Inferior parietal cortex (tissue), 1 donor: Measurements from ENCODE around the gene AGGF1.
"Not testable (repeated sequence)": the region's sequence is repeated elsewhere in the genome, so short reads cannot be mapped to it uniquely, and the experiment has no call there.

Experiments
- DNase-seq: peaks from one replicate; pipeline ENCODE4 v3.0.0-alpha.2; 2016; ENCODE audit errors: extremely low spot score

The AGGF1 gene

GRCh38 chr5:77024490-77024889, 5.7 kb upstream of the AGGF1 start:
- no peak for DNase-seq

- peak; percentile 20 for DNase-seq
These were observed 1.4 kb upstream of the AGGF1 start for GRCh38 chr5:77028631-77029375.

GRCh38 chr5:77029376-77029885, 773 bp upstream of the AGGF1 start:
- no peak for DNase-seq

- DNase-seq = no peak
These were observed 1.7 kb downstream of the AGGF1 start for GRCh38 chr5:77031891-77032290.

- DNase-seq = no peak
These were observed 2.4 kb downstream of the AGGF1 start for GRCh38 chr5:77032635-77033034.

- no peak for DNase-seq
These were observed 3.1 kb downstream of the AGGF1 start for GRCh38 chr5:77033338-77033737.

GRCh38 chr5:77035950-77036349, 5.7 kb downstream of the AGGF1 start:
- no peak for DNase-seq

GRCh38 chr5:77046416-77047073, 16.3 kb downstream of the AGGF1 start:
- no peak for DNase-seq

GRCh38 chr5:77064040-77064439, 33.8 kb downstream of the AGGF1 start:
- no peak for DNase-seq

GRCh38 chr5:77065256-77065655, 35.1 kb downstream of the AGGF1 start:
- DNase-seq = no peak

GRCh38 chr5:77066184-77066583, 36.0 kb downstream of the AGGF1 start:
- no peak for DNase-seq

- no peak for DNase-seq
These were observed 36.7 kb downstream of the AGGF1 start for GRCh38 chr5:77066823-77067442.

GRCh38 chr5:77073667-77074066, 43.5 kb downstream of the AGGF1 start:
- DNase-seq = no peak

- DNase-seq = no peak
These were observed 44.5 kb downstream of the AGGF1 start for GRCh38 chr5:77074745-77075144.

- peak; percentile 66 for DNase-seq
These were observed 47.0 kb downstream of the AGGF1 start for GRCh38 chr5:77076961-77077828.

GRCh38 chr5:77077829-77078176, 47.6 kb downstream of the AGGF1 start:
- no peak for DNase-seq

- not testable (repeated sequence) for DNase-seq
These were observed 50.3 kb downstream of the AGGF1 start for GRCh38 chr5:77080479-77080878.

GRCh38 chr5:77080905-77081304, 50.7 kb downstream of the AGGF1 start:
- DNase-seq = no peak

GRCh38 chr5:77082280-77082679, 52.1 kb downstream of the AGGF1 start:
- DNase-seq = no peak

GRCh38 chr5:77083088-77083487, 52.9 kb downstream of the AGGF1 start:
- DNase-seq = no peak

GRCh38 chr5:77086368-77086688, 56.1 kb downstream of the AGGF1 start:
- DNase-seq = no peak
